Erythroblast (primary cell): ENCODE results near the gene LPCAT2.

ENCODE experiments used
- DNase-seq, 2 experiments: peaks; one replicate each; lab custom pipeline; 2025; lab: John Stamatoyannopoulos, UW
- GATA1 ChIP-seq: IDR thresholded peaks from 2 replicates; pipeline ENCODE4 v1.6.1; 2011; ENCODE audit warnings: low read depth, mild to moderate bottlenecking, control low read depth, low read length, moderate library complexity
- POLR2A ChIP-seq: IDR thresholded peaks from 2 replicates; pipeline ENCODE4 v1.6.1; 2011; ENCODE audit warnings: mild to moderate bottlenecking, low read length

LPCAT2 gene

GRCh38 chr16:55630774-55631173 is 121.9 kb downstream of the LPCAT2 start:
- no peak for TF ChIP-seq GATA1
- TF ChIP-seq POLR2A: no peak

GRCh38 chr16:55632259-55632658 is 123.4 kb downstream of the LPCAT2 start:
- no peak for DNase-seq
- TF ChIP-seq GATA1: no peak
- TF ChIP-seq POLR2A: no peak

More at GRCh38 chr16:55630774-55631173, 121.9 kb downstream of the LPCAT2 start:
- DNase-seq: no peak

GRCh38 chr16:55634193-55634592 is 125.3 kb downstream of the LPCAT2 start:
- no peak for DNase-seq
- TF ChIP-seq GATA1: no peak
- TF ChIP-seq POLR2A: no peak
